ENCODE results near the gene CLOCK.

GRCh38 chr4:55409468-55410171, 137.1 kb downstream of the CLOCK start:
- peak; percentile 20 to 48 (median 45); a peak in 4 of 6 replicates for TF ChIP-seq CTCF (IDR thresholded peaks at IDR 0.05 in 2 of 3, conservative IDR thresholded peaks at IDR 0.05 in 1 of 3; ENCODE audit: insufficient read depth in 2 of 3, low read depth in 1 of 3, low read length in 3 of 3)
- no peak for TF ChIP-seq ZNF695 (CRISPR knock-in tag; IDR thresholded peaks at IDR 0.05)
- TF ChIP-seq HMGN3 (IDR thresholded peaks at IDR 0.05; ENCODE audit: borderline replicate concordance, extremely low read depth, insufficient read length, low read depth, low read length) = no peak
- no peak for TF ChIP-seq TBL1XR1 (IDR thresholded peaks at IDR 0.05; ENCODE audit: low read length in 2 of 2)

Data from K562 (cell line).